Measurements from ENCODE around the gene APBA2. TPM values are rescaled to one million over a fixed set of nuclear protein-coding genes. Genes with fewer than 3 reads are reported as not detected.

Gene APBA2
- total RNA-seq, 4 donors from 2014 or later: 3.3 to 5.4 (median 4.5) TPM

DNA sequence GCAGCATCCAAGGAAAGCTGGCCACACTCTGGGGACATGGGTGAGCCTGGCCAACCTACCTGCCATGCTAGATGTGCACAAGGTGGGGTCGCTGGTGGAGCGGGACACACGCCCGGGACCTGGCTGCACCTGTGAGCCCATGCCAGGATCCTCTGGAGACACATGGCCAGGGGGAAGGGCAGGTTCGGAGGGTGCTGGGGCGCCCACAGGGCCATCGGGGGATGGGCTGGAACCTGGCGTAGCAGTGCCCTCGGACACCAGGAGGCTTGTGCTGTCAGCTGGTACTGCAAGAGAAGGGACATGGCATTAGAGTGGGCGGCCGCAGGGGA is 240.4 kb downstream of the APBA2 start:
- H3K9me3 ChIP-seq: no peaks in the 10 kb centered on the region
- H3K27me3 ChIP-seq: no peaks in the 10 kb centered on the region
- no peak for TF ChIP-seq POLR2A (IDR thresholded peaks at IDR 0.05)
- TF ChIP-seq, protein P1, sequence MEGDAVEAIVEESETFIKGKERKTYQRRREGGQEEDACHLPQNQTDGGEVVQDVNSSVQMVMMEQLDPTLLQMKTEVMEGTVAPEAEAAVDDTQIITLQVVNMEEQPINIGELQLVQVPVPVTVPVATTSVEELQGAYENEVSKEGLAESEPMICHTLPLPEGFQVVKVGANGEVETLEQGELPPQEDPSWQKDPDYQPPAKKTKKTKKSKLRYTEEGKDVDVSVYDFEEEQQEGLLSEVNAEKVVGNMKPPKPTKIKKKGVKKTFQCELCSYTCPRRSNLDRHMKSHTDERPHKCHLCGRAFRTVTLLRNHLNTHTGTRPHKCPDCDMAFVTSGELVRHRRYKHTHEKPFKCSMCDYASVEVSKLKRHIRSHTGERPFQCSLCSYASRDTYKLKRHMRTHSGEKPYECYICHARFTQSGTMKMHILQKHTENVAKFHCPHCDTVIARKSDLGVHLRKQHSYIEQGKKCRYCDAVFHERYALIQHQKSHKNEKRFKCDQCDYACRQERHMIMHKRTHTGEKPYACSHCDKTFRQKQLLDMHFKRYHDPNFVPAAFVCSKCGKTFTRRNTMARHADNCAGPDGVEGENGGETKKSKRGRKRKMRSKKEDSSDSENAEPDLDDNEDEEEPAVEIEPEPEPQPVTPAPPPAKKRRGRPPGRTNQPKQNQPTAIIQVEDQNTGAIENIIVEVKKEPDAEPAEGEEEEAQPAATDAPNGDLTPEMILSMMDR (IDR thresholded peaks at IDR 0.05): no peak
- no peak for TF ChIP-seq EP300 (IDR thresholded peaks at IDR 0.05)
- H3K36me3 ChIP-seq: no peaks in the 10 kb centered on the region
- no peaks in the 10 kb centered on the region for H3K4me1 ChIP-seq
- no peak overlapping the region for H3K4me3 ChIP-seq
- H3K27ac ChIP-seq: no peak overlapping the region
- no peak for DNase-seq (ENCODE audit: low spot score in 2 of 2)
- 73 to 88% methylated on average over 10 to 11 of the region's 11 CpGs for WGBS, 2 donors

DNA sequence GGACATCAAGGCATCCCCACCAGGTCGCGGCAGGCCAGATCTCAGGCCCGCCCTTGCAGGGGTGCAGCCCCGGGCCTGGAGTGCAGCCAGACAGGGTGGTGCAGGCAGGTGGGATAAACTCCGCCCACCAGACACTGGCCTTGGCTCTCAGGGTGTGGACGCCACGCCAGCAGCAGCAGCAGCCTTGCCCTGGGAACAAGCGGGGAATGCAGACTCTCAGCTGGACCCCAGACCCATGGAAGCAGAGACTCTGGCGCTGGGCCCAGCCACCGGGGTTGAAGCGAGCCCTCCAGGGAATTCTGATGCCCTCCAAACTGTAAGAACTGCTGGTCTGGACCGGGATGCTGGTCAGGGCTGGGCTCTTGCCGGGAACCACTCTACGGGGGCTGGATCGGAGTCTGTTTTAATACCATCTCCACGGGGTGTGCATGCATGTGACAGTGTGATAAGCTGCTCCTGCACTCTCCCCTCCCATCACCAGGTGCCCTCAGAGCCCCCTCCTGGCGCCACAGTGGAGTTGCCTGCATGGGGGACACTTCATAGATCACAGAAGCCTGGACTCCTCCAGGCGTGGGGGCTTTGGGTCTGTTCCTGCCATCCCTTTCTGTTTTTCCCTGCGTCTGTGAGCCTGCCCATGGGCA is 241.2 kb downstream of the APBA2 start:
- no peaks in the 10 kb centered on the region for H3K27me3 ChIP-seq
- 59 to 64% methylated on average over 9 to 11 of the region's 19 CpGs for WGBS, 2 donors

DNA sequence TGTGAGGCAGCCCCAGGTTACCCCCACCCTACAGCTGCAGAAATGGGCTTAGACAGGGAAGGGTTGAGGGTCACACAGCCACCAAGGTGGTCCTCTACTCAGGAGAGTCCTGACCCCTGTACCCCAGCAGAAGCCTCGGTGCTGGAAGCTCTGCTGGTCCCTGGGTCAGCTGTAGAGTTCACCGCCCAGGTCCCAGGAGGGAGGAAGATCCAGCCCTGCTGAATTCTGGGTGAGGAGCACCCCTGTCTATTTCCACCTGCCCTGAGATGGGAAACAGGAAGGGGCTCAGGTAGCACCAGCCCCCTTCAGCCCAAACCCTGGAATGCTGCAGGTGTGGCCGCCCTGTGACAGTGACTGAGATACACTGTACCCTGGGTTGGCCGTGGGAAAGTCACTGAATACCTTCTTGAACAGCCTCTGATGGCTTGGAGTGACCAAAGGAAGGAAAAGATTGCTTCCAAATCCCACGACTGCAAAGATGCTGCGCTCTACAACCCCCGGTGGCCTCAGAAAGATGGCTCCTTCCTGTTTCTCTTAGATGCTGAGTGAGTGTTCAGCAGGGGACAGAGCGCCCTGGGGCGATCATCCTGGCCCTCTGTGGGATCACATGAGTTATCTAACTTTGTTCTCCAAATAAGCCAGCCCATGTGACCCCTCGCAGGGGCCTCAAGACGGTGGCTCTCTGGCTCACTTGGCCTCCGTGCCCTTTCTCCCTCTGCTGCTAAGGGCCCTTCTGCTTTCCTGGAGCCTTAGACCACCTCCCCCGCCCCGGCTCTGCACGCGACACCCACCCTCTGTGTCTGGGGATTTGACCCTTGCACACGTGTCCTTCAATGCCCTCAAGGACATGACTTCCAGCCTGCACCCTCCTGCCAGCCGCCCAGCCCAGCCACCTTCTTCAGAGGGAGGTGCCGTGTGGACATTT is 242.0 kb downstream of the APBA2 start:
- H3K9me3 ChIP-seq: no peaks in the 10 kb centered on the region
- WGBS, 2 donors: 68 to 75% methylated on average over 17 to 19 of the region's 19 CpGs

More for the DNA sequence above, 241.2 kb downstream of the APBA2 start:
- H3K4me1 ChIP-seq: no peaks in the 10 kb centered on the region
- H3K27ac ChIP-seq: no peak overlapping the region
- no peaks in the 10 kb centered on the region for H3K9me3 ChIP-seq
- no peaks in the 10 kb centered on the region for H3K36me3 ChIP-seq
- H3K4me3 ChIP-seq: no peak overlapping the region
- no peak for DNase-seq (ENCODE audit: low spot score in 2 of 2)
- TF ChIP-seq POLR2A (IDR thresholded peaks at IDR 0.05) (no peak), EP300 (IDR thresholded peaks at IDR 0.05) (no peak)
- TF ChIP-seq, protein P1 (IDR thresholded peaks at IDR 0.05): no peak

GRCh38 chr15:29128671-29129070 is 242.9 kb downstream of the APBA2 start:
- no peaks in the 10 kb centered on the region for H3K9me3 ChIP-seq
- TF ChIP-seq, protein P1 (IDR thresholded peaks at IDR 0.05): no peak
- no peaks in the 10 kb centered on the region for H3K36me3 ChIP-seq
- H3K4me3 ChIP-seq: no peak overlapping the region
- H3K4me1 ChIP-seq: no peaks in the 10 kb centered on the region
- no peak for DNase-seq (ENCODE audit: low spot score in 2 of 2)
- H3K27ac ChIP-seq: no peak overlapping the region
- 91 to 93% methylated on average over 11 of the region's 11 CpGs for WGBS, 2 donors
- H3K27me3 ChIP-seq: no peaks in the 10 kb centered on the region

More for the DNA sequence above, 242.0 kb downstream of the APBA2 start:
- Histone ChIP-seq H3K4me3 (no peak overlapping the region), H3K36me3 (no peaks in the 10 kb centered on the region), H3K4me1 (no peaks in the 10 kb centered on the region), H3K27me3 (no peaks in the 10 kb centered on the region), H3K27ac (no peak overlapping the region)
- TF ChIP-seq EP300 (IDR thresholded peaks at IDR 0.05): no peak
- TF ChIP-seq, protein P1 (IDR thresholded peaks at IDR 0.05): no peak
- no peak for TF ChIP-seq POLR2A (IDR thresholded peaks at IDR 0.05)
- DNase-seq (ENCODE audit: low spot score in 2 of 2): no peak

DNA sequence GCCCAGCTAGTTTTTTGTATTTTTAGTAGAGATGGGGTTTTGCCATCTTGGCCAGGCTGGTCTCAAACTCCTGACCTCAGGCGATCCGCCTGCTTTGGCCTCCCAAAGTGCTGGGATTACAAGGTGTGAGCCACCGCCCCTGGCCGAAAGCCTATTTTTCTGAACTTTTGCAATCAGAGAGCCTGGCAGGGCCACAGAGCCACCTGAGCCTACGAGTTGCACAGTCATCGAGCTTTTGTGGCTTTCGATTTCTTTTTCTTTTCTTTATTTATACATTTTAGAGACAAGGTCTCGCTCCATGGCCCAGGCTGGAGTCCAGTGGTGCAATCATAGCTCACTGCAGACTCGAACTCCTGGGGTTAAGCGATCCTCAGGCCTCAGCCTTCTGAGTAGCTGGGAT is 243.4 kb downstream of the APBA2 start:
- no peaks in the 10 kb centered on the region for H3K36me3 ChIP-seq
- no peaks in the 10 kb centered on the region for H3K9me3 ChIP-seq
- H3K27ac ChIP-seq: no peak overlapping the region
- no peaks in the 10 kb centered on the region for H3K27me3 ChIP-seq
- DNase-seq (ENCODE audit: low spot score in 2 of 2): no peak
- H3K4me3 ChIP-seq: no peak overlapping the region
- WGBS, 2 donors: 93 to 96% methylated on average over 10 of the region's 10 CpGs
- no peak for TF ChIP-seq EP300 (IDR thresholded peaks at IDR 0.05)
- no peak for TF ChIP-seq POLR2A (IDR thresholded peaks at IDR 0.05)
- TF ChIP-seq, protein P1 (IDR thresholded peaks at IDR 0.05): no peak
- no peaks in the 10 kb centered on the region for H3K4me1 ChIP-seq

Measured in tibial nerve (tissue), 4 donors.